K562 treated with DMSO at 1 percent for 24 hours (cell line): ENCODE results near the gene ATP8B1. TPM values are rescaled to one million over a fixed set of nuclear protein-coding genes. Genes with fewer than 3 reads are reported as not detected.

Experiments
- total RNA-seq: library from RNA; unstranded; fragments of 300-600 nt; gene quantifications from 2 replicates; pipeline ENCODE4 v1.2.3, GENCODE V29; 2022; ENCODE audit warnings: low read depth; ENCODE audit not compliant: insufficient read depth

ATP8B1 gene
- 0.03 TPM in 1 of 2 replicates, not detected in the other for total RNA-seq

GRCh38 chr18:57803103-57803969 is at the start of gene ATP8B1:
TSS of gene ATP8B1 (minus strand) at chr18:57803315. CDS start at chr18:57731807, 71,508 bp downstream.

Other genes starting within 250 kb of the ATP8B1 start
- gene FECH, start 216.6 kb downstream of the ATP8B1 start, total RNA-seq: 64.3 and 75.4 TPM in 2 replicates
- 97.6 and 101 TPM in 2 replicates for gene NARS1, start 181.5 kb downstream of the ATP8B1 start, total RNA-seq
- gene NEDD4L, start 240.9 kb upstream of the ATP8B1 start, total RNA-seq: 25.2 and 31.5 TPM in 2 replicates